Middle frontal gyrus (tissue), 1 donor: ENCODE results near the gene NOL7.

Source experiments
- DNase-seq: peaks from one replicate; pipeline ENCODE4 v3.0.0-alpha.2; 2015; ENCODE audit warnings: low spot score; ENCODE audit errors: extremely low spot score

Gene NOL7

DNA sequence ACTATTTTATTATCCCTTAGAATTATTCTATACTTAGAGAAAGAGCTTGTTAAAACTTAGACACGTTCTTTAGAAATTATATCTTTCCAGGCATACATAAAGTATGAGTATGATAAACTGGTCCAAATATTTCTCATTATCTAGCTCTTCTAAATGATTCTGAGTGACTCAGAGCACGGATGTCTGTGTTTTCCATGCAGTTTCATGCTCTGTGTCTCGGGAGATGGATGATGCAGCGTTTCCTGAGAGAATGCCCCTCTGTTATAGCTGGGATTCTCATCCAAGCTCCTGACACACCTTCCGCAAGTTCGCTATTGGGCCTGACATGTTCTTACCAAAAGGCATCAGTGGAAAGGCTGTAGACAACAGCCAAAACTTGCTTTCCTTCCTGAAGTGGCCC, 21.4 kb upstream of the NOL7 start:
- no peak for DNase-seq

GRCh38 chr6:13597073-13597472, 18.1 kb upstream of the NOL7 start:
- no peak for DNase-seq

DNA sequence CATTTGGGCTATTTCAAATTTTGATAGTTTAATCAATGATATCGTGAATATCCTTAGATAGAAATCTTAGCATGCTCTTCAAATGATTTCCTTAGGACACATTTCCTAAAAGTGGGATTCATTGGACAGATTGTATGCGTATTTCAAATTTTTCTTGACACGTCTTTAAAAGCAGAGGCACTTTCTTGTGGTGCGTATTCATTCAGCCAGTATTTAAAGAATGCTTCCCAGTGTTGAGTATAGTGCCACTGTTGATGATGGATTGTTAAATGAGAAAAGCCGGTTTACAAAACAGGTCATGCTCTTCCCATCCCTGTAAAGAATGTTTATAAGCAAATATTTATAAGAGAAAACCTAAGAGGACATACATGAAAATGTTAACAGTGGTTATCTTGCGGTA, 15.1 kb upstream of the NOL7 start:
- no peak for DNase-seq

DNA sequence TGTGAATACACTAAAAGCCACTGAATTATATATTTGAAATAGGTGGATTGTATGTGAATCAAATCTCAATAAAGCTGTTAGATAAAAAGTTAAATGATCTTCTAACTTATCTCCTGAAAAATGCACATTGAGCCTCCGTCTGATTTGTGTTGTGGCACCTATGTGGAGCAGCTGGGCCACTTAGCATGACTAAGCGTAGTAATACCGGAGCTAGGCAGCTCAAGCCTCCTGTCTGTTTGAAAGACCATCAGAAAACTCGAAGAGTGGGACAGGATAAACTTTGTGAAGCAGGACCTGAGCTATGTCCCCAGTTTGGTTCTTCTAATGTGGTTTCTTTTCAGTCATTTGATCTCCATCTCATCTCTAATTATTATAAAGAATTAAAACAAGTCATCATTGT, 11.0 kb upstream of the NOL7 start:
- DNase-seq = no peak

DNA sequence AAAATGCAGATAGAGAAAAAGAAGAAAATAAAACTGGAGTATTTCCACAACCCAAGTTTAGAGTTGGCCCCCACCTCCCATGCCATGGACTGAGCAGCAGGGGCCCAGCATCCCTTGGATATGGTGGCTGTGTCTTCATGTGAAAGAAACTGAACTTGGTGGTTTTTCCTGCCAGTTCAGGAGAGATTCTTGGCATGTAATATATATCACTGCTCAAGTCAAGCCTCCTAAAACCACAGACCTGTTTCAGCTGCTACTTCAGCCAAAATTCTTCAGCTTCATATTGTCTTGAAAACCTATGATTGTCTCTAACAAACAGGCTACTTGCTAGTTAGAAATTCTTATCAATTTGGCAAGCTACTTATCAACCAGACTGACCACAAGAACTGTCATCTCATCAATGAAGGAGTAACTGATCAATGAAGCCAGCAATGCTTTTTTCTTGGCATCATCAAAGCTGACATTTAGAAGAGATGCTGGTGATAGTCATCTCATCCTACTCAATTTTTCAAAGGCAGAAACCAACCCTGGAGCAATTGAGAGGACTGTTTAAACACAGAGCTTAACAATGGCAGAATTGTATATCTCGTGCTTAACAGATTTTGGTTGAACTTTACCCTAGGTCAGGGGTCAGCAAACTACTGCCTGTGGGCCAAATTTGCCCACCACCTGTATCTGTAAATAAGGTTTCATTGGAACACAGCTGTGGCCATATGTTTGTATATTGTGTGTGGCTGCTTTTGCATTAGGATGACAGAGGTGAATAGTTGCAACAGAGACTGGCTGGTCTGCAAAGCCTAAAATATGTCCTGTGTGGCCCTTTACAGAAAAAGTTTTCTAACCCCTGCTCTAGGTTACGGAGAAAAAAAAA, 10.4 kb upstream of the NOL7 start:
- DNase-seq = no peak

GRCh38 chr6:13605634-13606033, 9.5 kb upstream of the NOL7 start:
- DNase-seq = no peak

GRCh38 chr6:13611715-13612114, 3.4 kb upstream of the NOL7 start:
- no peak for DNase-seq

GRCh38 chr6:13613029-13613594, 2.0 kb upstream of the NOL7 start:
- DNase-seq = no peak

- no peak for DNase-seq
These were observed 809 bp upstream of the NOL7 start for GRCh38 chr6:13614126-13614925.

- DNase-seq = no peak
These were observed 621 bp downstream of the NOL7 start for GRCh38 chr6:13615792-13616120.

DNA sequence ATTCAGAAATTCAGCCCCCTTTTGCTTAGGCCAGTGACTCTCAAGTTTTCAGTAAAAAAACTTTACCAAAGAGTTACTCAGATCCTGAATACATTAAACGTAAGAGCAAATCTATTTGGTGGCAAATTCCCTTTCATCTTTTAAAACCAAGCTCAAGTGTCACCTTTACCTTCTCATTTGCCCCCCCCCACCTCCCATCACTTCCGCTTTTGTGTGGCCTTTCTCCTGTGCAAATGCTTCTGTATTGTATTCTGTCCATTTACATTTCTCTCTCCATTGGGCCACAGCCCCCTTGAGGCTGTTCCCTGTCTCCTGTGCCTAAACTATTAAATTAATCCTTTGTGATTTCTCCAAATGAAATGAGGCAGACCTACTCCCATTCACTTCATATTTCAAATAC, 1.9 kb downstream of the NOL7 start:
- DNase-seq = no peak

DNA sequence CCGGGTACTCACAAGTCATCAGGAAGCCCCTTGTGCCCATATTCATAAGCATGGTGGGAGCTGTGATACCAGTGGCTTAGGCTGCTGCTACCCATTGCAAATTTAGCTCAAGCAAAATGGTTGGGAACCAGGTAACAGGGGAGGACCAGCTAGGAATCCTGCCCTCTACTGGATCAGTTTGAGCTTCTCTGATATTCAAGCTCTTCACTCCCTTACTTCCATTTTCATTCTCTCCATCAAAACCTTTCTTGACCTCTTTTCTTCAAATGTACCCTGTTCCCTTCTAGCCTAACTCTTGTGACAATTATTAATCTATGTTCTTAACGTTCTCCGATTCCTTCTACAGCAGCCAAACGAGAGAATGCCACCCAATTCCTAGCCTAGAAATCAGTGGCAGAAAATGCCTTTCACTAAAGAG, 9.7 kb downstream of the NOL7 start:
- DNase-seq = no peak

DNA sequence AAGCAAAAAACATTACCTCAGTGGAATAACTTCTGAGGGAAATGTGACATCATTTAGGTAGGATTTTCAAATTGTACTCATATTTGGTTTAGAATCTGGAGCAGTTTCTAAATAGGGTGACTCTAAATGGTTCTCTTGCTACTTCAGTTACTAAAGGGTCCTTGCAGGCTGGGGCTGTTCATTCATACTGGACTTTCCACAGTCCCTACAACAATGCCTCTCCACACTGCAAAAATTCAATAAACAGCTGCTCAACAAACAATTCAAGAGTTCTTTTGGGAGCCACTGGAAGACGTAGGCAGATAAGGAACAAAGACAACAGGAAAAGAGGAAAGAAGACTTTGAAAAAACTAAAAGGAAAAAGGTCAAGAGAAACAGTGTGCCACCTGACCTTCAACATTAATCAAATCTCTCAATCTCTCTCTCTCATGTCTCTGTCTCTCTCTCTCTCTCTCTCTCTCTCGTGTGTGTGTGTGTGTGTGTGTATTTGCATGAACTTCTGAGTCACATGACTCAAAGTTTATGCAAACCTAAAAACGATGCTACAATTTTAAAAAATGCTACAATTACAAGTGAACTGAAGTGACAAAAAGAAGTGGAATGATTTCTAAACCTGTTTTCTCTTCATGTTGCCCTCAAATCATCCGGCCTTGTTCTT, 14.5 kb downstream of the NOL7 start:
- DNase-seq = no peak

- DNase-seq = no peak
These were observed 15.4 kb downstream of the NOL7 start for GRCh38 chr6:13630499-13630898.

- no peak for DNase-seq
These were observed 18.2 kb downstream of the NOL7 start for GRCh38 chr6:13633343-13633742.

GRCh38 chr6:13635948-13636658, 21.0 kb downstream of the NOL7 start:
- DNase-seq = no peak

GRCh38 chr6:13638014-13638413, 22.9 kb downstream of the NOL7 start:
- no peak for DNase-seq

- no peak for DNase-seq
These were observed 23.5 kb downstream of the NOL7 start for GRCh38 chr6:13638626-13639025.

DNA sequence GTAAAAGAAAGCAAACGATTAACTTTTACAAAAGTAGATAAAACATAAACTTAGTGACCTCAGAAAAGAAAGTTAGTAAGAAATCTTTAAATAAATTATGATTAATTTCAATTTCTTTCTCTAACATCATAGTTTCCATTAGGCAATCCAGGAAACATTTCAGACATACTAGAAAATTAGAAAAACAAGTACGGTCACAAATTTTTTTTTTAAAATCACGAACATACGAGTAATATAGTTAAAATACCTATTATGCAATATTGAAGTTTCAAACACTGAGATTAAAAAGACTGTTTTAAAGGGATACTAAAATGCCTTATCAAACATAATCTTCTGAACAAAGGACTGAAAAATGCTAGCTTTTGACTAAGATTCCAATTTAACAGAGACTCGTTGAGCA, 26.2 kb downstream of the NOL7 start:
- no peak for DNase-seq

DNA sequence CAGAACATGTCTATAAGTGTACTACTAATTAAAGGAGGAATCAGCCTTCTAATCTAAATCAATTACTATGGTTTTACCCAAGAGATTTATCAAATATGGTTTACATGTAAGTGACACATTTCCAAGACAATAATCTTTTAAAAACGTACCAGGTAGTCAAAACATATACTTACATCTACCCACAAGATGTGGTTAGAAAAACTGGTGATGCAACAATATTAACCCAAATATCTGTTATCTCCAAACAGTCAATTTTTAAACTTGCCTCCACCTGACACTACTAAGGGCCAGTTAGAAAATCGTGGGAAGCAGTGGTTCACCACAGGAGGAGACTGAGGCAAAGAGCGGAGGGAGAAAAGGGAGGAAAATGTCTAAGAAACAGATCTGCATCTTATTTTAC, 28.0 kb downstream of the NOL7 start:
- no peak for DNase-seq

DNA sequence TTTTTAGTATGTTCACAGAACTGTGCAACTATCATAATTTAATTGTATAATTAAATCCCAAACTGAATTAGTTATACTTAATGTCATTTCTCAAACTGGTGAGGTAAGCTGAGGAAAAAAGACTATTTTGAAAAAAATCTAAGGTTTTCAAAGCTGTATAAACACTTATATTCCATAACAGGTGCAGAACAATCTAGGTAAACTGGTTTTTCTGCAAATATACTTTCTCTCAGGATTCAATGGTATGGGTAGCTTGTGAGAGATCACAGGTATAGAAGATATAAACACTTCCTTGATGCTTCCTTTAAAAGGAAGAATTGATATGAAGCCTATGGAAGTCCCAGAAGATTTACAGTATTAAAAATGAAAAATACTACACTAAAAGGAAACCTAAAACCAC, 33.7 kb downstream of the NOL7 start:
- DNase-seq = no peak
